Endothelial cell of umbilical vein (primary cell): Measurements from ENCODE around the gene ZNF326. TPM values are rescaled to one million over a fixed set of nuclear protein-coding genes. Genes with fewer than 3 reads are reported as not detected.

Experiments
- BruUV-seq: library from RNA; stranded (reverse); fragments of 400-500 nt; replicated peaks from 2 replicates; lab custom pipeline; 2021; lab: Mats Ljungman, UMichigan
- CTCF ChIA-PET: fragments of 300-600, 350-600 bp; sonication (Branson Sonifier 250); formaldehyde crosslinking; loops from one replicate; lab custom pipeline; 2021; ENCODE audit warnings: antibody characterized with exemption, inconsistent platforms; lab: Charles Lee
- POLR2A ChIA-PET: fragments of 300-600, 350-600 bp; sonication (Branson Sonifier 250); formaldehyde crosslinking; loops from one replicate; lab custom pipeline; 2021; ENCODE audit warnings: antibody characterized with exemption, inconsistent platforms; lab: Charles Lee
- DNase-seq: peaks from one replicate; pipeline ENCODE4 v3.0.0-alpha.2; 2011; ENCODE audit warnings: low read depth, low spot score
- FAIRE-seq: peaks from 2 replicates; lab custom pipeline; 2011; peaks lifted over from hg19 to GRCh38; lab: Jason Lieb, UNC
- H2AFZ ChIP-seq: 2 replicates; pipeline ENCODE4 v1.6.0; 2012; ENCODE audit warnings: low read depth, low read length, control low read depth, inconsistent platforms
- H3K27ac ChIP-seq: 2 replicates; pipeline ENCODE4 v1.5.1; 2011; ENCODE audit warnings: low read depth, mild to moderate bottlenecking, control low read depth, low read length, moderate library complexity; ENCODE audit not compliant: insufficient read depth
- H3K27me3 ChIP-seq, 2 experiments: 2 replicates each; pipeline versions ENCODE4 v1.6.0 to v1.6.1; 2011; ENCODE audit warnings: low read length in 2 of 2, mixed read lengths in 1 of 2; ENCODE audit not compliant: control insufficient read depth in 2 of 2, insufficient read depth in 2 of 2
- H3K36me3 ChIP-seq, 2 experiments: 2 replicates in 1 of 2; 3 replicates in 1 of 2; pipeline ENCODE4 v1.5.1; 2011; ENCODE audit warnings: low read length in 2 of 2, mild to moderate bottlenecking in 1 of 2, moderate library complexity in 1 of 2; ENCODE audit not compliant: control insufficient read depth in 2 of 2, insufficient read depth in 2 of 2; ENCODE audit errors: extremely low read depth in 1 of 2
- H3K4me1 ChIP-seq: 3 replicates; pipeline ENCODE4 v1.5.1; 2011; ENCODE audit warnings: mild to moderate bottlenecking, low read length; ENCODE audit not compliant: control insufficient read depth, insufficient read depth; ENCODE audit errors: extremely low read depth
- H3K4me2 ChIP-seq: 2 replicates; pipeline ENCODE4 v1.6.1; 2011; ENCODE audit warnings: low read length, control low read depth, mixed read lengths; ENCODE audit not compliant: insufficient read depth
- H3K4me3 ChIP-seq, 3 experiments: fragments of 200-600 bp in 1 of 3; sonication (generic), shearing (Covaris generic) in 1 of 3; replicated peaks in 1 of 3; 2 replicates each; pipeline ENCODE4 v1.5.1; 2011 to 2016; ENCODE audit warnings: control low read depth in 3 of 3, low read length in 3 of 3, mild to moderate bottlenecking in 2 of 3, inconsistent platforms in 1 of 3, low read depth in 1 of 3, moderate library complexity in 1 of 3; ENCODE audit not compliant: insufficient read depth in 1 of 3
- H3K79me2 ChIP-seq: 2 replicates; pipeline ENCODE4 v1.6.0; 2012; ENCODE audit warnings: low read length, inconsistent platforms; ENCODE audit not compliant: control insufficient read depth, insufficient read depth
- H3K9ac ChIP-seq: replicated peaks from 2 replicates; pipeline ENCODE3; 2011; ENCODE audit warnings: low read length, control low read depth; ENCODE audit not compliant: insufficient read depth; ENCODE audit errors: extremely low read depth
- H3K9me1 ChIP-seq: replicated peaks from 3 replicates; pipeline ENCODE4 v1.6.0; 2011; ENCODE audit warnings: mild to moderate bottlenecking, low read length; ENCODE audit not compliant: control insufficient read depth, insufficient read depth; ENCODE audit errors: extremely low read depth
- H3K9me3 ChIP-seq: replicated peaks from 2 replicates; pipeline ENCODE4 v1.5.1; 2012; ENCODE audit warnings: low read length, inconsistent platforms; ENCODE audit not compliant: control insufficient read depth, insufficient read depth
- H4K20me1 ChIP-seq: replicated peaks from 2 replicates; pipeline ENCODE3; 2011; ENCODE audit warnings: mild to moderate bottlenecking, low read length; ENCODE audit not compliant: control insufficient read depth, insufficient read depth; ENCODE audit errors: extremely low read depth
- EZH2 ChIP-seq: IDR thresholded peaks from 2 replicates; pipeline ENCODE4 v1.6.1; 2012; ENCODE audit warnings: borderline replicate concordance, low read depth, mild to moderate bottlenecking, moderate library complexity, low read length, inconsistent platforms; ENCODE audit not compliant: severe bottlenecking
- FOS ChIP-seq: IDR thresholded peaks from 2 replicates; pipeline ENCODE4 v1.6.1; 2011; ENCODE audit warnings: mild to moderate bottlenecking, low read length, moderate library complexity, borderline replicate concordance; ENCODE audit not compliant: insufficient read depth
- GATA2 ChIP-seq: IDR thresholded peaks from 2 replicates; pipeline ENCODE4 v1.7.0; 2011; ENCODE audit warnings: low read depth, mild to moderate bottlenecking, moderate library complexity, mixed read lengths, low read length; ENCODE audit not compliant: insufficient read length, insufficient read depth
- JUN ChIP-seq: IDR thresholded peaks from 2 replicates; pipeline ENCODE4 v1.6.1; 2011; ENCODE audit warnings: borderline replicate concordance, low read depth; ENCODE audit not compliant: insufficient read length, insufficient read depth
- MYC ChIP-seq: IDR thresholded peaks from one replicate; pipeline ENCODE4 v1.6.1; 2011; ENCODE audit warnings: mild to moderate bottlenecking, low read depth, low read length
- POLR2A ChIP-seq: IDR thresholded peaks from 2 replicates; pipeline ENCODE4 v1.6.1; 2012; ENCODE audit warnings: low read depth, mild to moderate bottlenecking, control low read depth, low read length
- POLR2AphosphoS5 ChIP-seq: IDR thresholded peaks from 2 replicates; pipeline ENCODE4 v1.6.1; 2012; ENCODE audit warnings: low read depth, mild to moderate bottlenecking, control low read depth, low read length, moderate library complexity; ENCODE audit not compliant: insufficient read depth
- dilution Hi-C: fragments of 300-500 bp; cut with MboI; formaldehyde crosslinking; loops from one replicate; pipeline ENCODE4 v1.15.0; 2019; ENCODE audit warnings: low sequenced_read_pairs; ENCODE audit not compliant: extremely low pct_ligation_motif_present
- intact Hi-C: fragments of 100-400 bp; cut with micrococcal nuclease; formaldehyde crosslinking; loops from one replicate; pipeline ENCODE4 v1.10.0; 2022
- polyA plus RNA-seq, 4 experiments: library from polyadenylated mRNA; depleted of rRNA in 3 of 4; stranded (reverse) in 3 of 4; unstranded in 1 of 4; fragments of >200 nt; gene quantifications; 2 replicates each; pipeline versions ENCODE4 v1.2.1 to v1.2.3, GENCODE V29; 2011 to 2012; ENCODE audit warnings: missing spikeins in 1 of 4
- small RNA-seq: library from RNA; depleted of rRNA; stranded (forward); fragments of <200 nt; gene quantifications from one replicate; pipeline ENCODE3, GENCODE V24; 2012; ENCODE audit warnings: low replicate concordance, low read depth; ENCODE audit not compliant: insufficient read depth, insufficient read length
- total RNA-seq: library from RNA; stranded (reverse); gene quantifications from 2 replicates; pipeline ENCODE4 v1.2.3, GENCODE V29; 2021
- TF ChIP-seq, protein P1 (sequence below): IDR thresholded peaks from 2 replicates; pipeline ENCODE4 v1.6.1; 2011; ENCODE audit not compliant: insufficient read depth, insufficient read length
- TF ChIP-seq, protein P2 (sequence below), 2 donors: IDR thresholded peaks; 1 replicate in 1 of 2; 2 replicates in 1 of 2; pipeline ENCODE4 v1.5.1; 2011; ENCODE audit warnings: low read length in 2 of 2, mild to moderate bottlenecking in 2 of 2, moderate library complexity in 2 of 2, control low read depth in 1 of 2, inconsistent platforms in 1 of 2, low read depth in 1 of 2; ENCODE audit not compliant: insufficient read depth in 1 of 2; ENCODE audit errors: extremely low read depth in 1 of 2

The ZNF326 gene
- total and polyA plus RNA-seq, 2 donors (not counting 3 experiments of a cell fraction or from before 2014, with no cell fraction given), result 13.1 to 29.9 TPM

DNA sequence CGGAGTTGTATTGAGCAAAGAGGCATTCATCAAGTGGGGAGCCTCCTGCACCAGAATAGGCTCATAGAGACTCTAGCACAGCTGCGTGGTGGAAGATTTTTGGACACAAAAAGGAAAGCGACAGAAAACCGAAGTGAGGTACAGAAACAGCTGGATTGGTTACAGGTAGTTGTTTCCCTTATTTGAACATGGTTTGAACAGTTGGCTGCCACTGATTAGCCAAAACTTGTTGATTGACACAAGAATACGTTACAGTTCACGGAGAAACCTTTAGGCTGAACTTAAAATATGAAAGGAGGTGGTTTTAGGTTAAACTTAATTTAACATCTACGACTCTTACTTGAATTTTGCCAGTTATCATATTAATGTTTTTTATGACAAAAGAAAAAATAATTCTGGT lies 89.1 kb downstream of the ZNF326 start:
- BruUV-seq, result no TSS peak
- intact Hi-C loops, result no loop called here

More for the DNA sequence above, 89.1 kb downstream of the ZNF326 start:
- dilution Hi-C loops, result no loop called here
- TF ChIP-seq GATA2 (no peak), POLR2A (no peak), POLR2AphosphoS5 (no peak), MYC (no peak), JUN (no peak), FOS (no peak), EZH2 (no peak)
- TF ChIP-seq, protein P1, sequence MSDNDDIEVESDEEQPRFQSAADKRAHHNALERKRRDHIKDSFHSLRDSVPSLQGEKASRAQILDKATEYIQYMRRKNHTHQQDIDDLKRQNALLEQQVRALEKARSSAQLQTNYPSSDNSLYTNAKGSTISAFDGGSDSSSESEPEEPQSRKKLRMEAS, result no peak
- TF ChIP-seq, protein P2, sequence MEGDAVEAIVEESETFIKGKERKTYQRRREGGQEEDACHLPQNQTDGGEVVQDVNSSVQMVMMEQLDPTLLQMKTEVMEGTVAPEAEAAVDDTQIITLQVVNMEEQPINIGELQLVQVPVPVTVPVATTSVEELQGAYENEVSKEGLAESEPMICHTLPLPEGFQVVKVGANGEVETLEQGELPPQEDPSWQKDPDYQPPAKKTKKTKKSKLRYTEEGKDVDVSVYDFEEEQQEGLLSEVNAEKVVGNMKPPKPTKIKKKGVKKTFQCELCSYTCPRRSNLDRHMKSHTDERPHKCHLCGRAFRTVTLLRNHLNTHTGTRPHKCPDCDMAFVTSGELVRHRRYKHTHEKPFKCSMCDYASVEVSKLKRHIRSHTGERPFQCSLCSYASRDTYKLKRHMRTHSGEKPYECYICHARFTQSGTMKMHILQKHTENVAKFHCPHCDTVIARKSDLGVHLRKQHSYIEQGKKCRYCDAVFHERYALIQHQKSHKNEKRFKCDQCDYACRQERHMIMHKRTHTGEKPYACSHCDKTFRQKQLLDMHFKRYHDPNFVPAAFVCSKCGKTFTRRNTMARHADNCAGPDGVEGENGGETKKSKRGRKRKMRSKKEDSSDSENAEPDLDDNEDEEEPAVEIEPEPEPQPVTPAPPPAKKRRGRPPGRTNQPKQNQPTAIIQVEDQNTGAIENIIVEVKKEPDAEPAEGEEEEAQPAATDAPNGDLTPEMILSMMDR (IDR thresholded peaks at IDR 0.05; ENCODE audit: extremely low read depth in 1 of 2, insufficient read depth in 1 of 2, low read depth in 1 of 2, low read length in 2 of 2), result no peak
- Histone ChIP-seq H4K20me1 (no peaks in the 10 kb centered on the region), H3K9me3 (no peaks in the 10 kb centered on the region), H3K4me2 (no peak overlapping the region), H3K9me1 (no peaks in the 10 kb centered on the region), H3K9ac (no peak overlapping the region), H3K4me3 (no peak overlapping the region), H3K4me1 (no peaks in the 10 kb centered on the region), H3K27me3 (peaks cover 0 to 2% of the 10 kb centered on the region in 2 experiments), H3K79me2 (no peaks in the 10 kb centered on the region), H3K27ac (no peak overlapping the region), H3K36me3 (no peaks in the 10 kb centered on the region), H2AFZ (no peak overlapping the region)
- FAIRE-seq (no peak), DNase-seq (no peak)
- POLR2A ChIA-PET, result no interaction called here
- CTCF ChIA-PET, result no interaction called here

Small RNA genes lying within 50 kb of the gene (small RNA-seq; reads per million reads assigned to genes)
- not detected for gene RN7SKP272

Other genes with a start within 250 kb of the ZNF326 start
- gene LRRC8D, start 174.1 kb upstream of the ZNF326 start, total RNA-seq, result 23.6 and 37.7 TPM in 2 replicates
- 31.9 and 32.2 TPM in 2 replicates for gene LRRC8D, start 174.1 kb upstream of the ZNF326 start, polyA plus RNA-seq